Fibroblast of peridontal ligament (primary cell): Measurements from ENCODE around the gene FAM131A.

ENCODE experiments used
- DNase-seq: peaks from one replicate; pipeline ENCODE4 v3.0.0-alpha.2; 2010; ENCODE audit errors: extremely low read depth

FAM131A gene

GRCh38 chr3:184357248-184358123, 20.1 kb downstream of the FAM131A start:
- DNase-seq: no peak

- DNase-seq: no peak
Observed at GRCh38 chr3:184358124-184358767, 20.8 kb downstream of the FAM131A start.

- DNase-seq: no peak
Observed at GRCh38 chr3:184358921-184359350, 21.5 kb downstream of the FAM131A start.

GRCh38 chr3:184359610-184360009, 22.2 kb downstream of the FAM131A start:
- no peak for DNase-seq

GRCh38 chr3:184360070-184360928, 22.9 kb downstream of the FAM131A start:
- DNase-seq: no peak

- DNase-seq: no peak
Observed at GRCh38 chr3:184360929-184361531, 23.6 kb downstream of the FAM131A start.

- no peak for DNase-seq
Observed at GRCh38 chr3:184361532-184361931, 24.1 kb downstream of the FAM131A start, which contains the start of the genes CLCN2 and POLR2H. Gene CLCN2, minus strand, starts transcription at chr3:184361605. Its CDS starts 126 bp downstream, at chr3:184361479. Gene POLR2H, plus strand, starts transcription at chr3:184361710. Its CDS starts 1,783 bp downstream, at chr3:184363493.

GRCh38 chr3:184361932-184362667, 24.7 kb downstream of the FAM131A start:
- peak; percentile 56 for DNase-seq

GRCh38 chr3:184362668-184363546, 25.5 kb downstream of the FAM131A start:
- peak; percentile 97 for DNase-seq

GRCh38 chr3:184366619-184367289, 29.4 kb downstream of the FAM131A start:
- DNase-seq: peak; percentile 95

GRCh38 chr3:184368116-184368515, 30.7 kb downstream of the FAM131A start:
- DNase-seq: no peak

- DNase-seq: peak; percentile 83
Observed at GRCh38 chr3:184368586-184369183, 31.3 kb downstream of the FAM131A start.

- DNase-seq: peak; percentile 89
Observed at GRCh38 chr3:184371570-184372018, 34.2 kb downstream of the FAM131A start.

- DNase-seq: no peak
Observed at GRCh38 chr3:184372296-184372821, 35.0 kb downstream of the FAM131A start.

- DNase-seq: no peak
Observed at GRCh38 chr3:184372911-184373310, 35.5 kb downstream of the FAM131A start.

- peak; percentile 45 for DNase-seq
Observed at GRCh38 chr3:184373422-184373821, 36.0 kb downstream of the FAM131A start.

GRCh38 chr3:184375747-184376461, 38.5 kb downstream of the FAM131A start:
- no peak for DNase-seq

GRCh38 chr3:184377374-184377773, 40.0 kb downstream of the FAM131A start:
- no peak for DNase-seq
